ENCODE results near the gene ANGEL2.
A peak's percentile ranks its signal among the peaks of the same experiment; 100 is the strongest.
"Not testable (repeated sequence)": the region's sequence is repeated elsewhere in the genome, so short reads cannot be mapped to it uniquely, and the experiment has no call there.

ANGEL2 gene

DNA sequence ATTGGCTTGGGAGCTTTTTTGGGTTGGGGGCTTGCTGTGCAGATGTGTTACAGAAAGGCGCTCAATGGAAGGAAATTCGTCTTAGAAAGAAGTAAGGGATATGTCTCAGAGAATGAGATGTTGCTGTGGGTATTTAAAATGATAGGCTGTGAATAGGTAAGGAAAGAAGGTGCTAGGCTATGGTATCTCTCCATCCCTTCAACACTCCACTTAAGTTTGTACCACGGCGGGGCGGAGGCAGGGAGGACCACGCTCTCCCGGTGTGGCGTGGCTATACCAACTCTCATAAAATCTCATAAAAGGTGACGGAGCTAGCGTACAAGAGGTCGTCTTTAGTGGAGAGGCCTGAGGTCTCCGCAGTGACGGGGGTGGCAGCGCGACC, 35.1 kb upstream of the ANGEL2 start:
- TF ChIP-seq CTCF (IDR thresholded peaks at IDR 0.05; ENCODE audit: low read depth, low read length, missing control alignments) = no peak
- Histone ChIP-seq H3K27ac (peak overlapping the region; percentile 51), H3K27me3 (replicated peaks) (no peaks in the 10 kb centered on the region), H3K4me3 (ENCODE audit: low read depth, low read length) (peak overlapping the region; percentile 95), H3K36me3 (replicated peaks) (no peaks in the 10 kb centered on the region)
- in situ Hi-C loops (cut with HindIII; ENCODE audit: low pct_ligation_motif_present, low sequenced_read_pairs) = no loop called here
- no peak for DNase-seq

- Histone ChIP-seq H3K27ac (no peak overlapping the region), H3K27me3 (replicated peaks) (no peaks in the 10 kb centered on the region), H3K36me3 (replicated peaks) (no peaks in the 10 kb centered on the region), H3K4me3 (ENCODE audit: low read depth, low read length) (no peak overlapping the region)
- in situ Hi-C loops (cut with HindIII; ENCODE audit: low pct_ligation_motif_present, low sequenced_read_pairs) = no loop called here
- TF ChIP-seq CTCF (IDR thresholded peaks at IDR 0.05; ENCODE audit: low read depth, low read length, missing control alignments) = no peak
- no peak for DNase-seq
Measured at GRCh38 chr1:213049232-213049631, 33.6 kb upstream of the ANGEL2 start.

- H3K4me3 ChIP-seq (ENCODE audit: low read depth, low read length); DNase-seq; H3K36me3 ChIP-seq (replicated peaks); H3K27me3 ChIP-seq (replicated peaks); in situ Hi-C loops (cut with HindIII; ENCODE audit: low pct_ligation_motif_present, low sequenced_read_pairs); H3K27ac ChIP-seq: not testable (repeated sequence)
Measured at GRCh38 chr1:213045321-213046226, 29.9 kb upstream of the ANGEL2 start.

DNA sequence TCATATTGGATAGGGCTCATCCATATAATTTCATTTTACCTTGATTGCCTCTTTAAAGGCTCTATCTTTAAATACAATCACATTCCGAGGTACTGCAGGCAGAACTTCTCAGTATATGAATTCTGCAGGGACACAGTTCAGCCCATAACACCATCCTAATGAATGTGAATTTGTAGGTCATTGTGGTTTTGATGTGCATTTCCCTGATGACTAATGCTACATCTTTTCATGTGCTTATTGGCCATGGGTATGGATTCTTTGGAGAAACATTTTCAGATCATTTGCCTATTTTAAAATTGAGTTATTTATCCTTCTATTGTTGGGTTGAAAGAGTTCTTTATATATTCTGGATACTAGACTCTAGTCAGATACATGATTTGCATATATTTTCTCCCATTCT, 25.8 kb upstream of the ANGEL2 start:
- peak; percentile 60 for DNase-seq
- Histone ChIP-seq H3K27me3 (replicated peaks) (no peaks in the 10 kb centered on the region), H3K27ac (peak overlapping the region; percentile 30), H3K36me3 (replicated peaks) (no peaks in the 10 kb centered on the region), H3K4me3 (ENCODE audit: low read depth, low read length) (no peak overlapping the region)
- in situ Hi-C loops (cut with HindIII; ENCODE audit: low pct_ligation_motif_present, low sequenced_read_pairs) = no loop called here
- no peak for TF ChIP-seq CTCF (IDR thresholded peaks at IDR 0.05; ENCODE audit: low read depth, low read length, missing control alignments)

- no peak for DNase-seq
- Histone ChIP-seq H3K36me3 (replicated peaks) (no peaks in the 10 kb centered on the region), H3K27ac (no peak overlapping the region), H3K27me3 (replicated peaks) (no peaks in the 10 kb centered on the region), H3K4me3 (ENCODE audit: low read depth, low read length) (no peak overlapping the region)
- no peak for TF ChIP-seq CTCF (IDR thresholded peaks at IDR 0.05; ENCODE audit: low read depth, low read length, missing control alignments)
- in situ Hi-C loops (cut with HindIII; ENCODE audit: low pct_ligation_motif_present, low sequenced_read_pairs) = no loop called here
Measured at GRCh38 chr1:213035573-213035972, 19.9 kb upstream of the ANGEL2 start.

- in situ Hi-C loops (cut with HindIII; ENCODE audit: low pct_ligation_motif_present, low sequenced_read_pairs) = no loop called here
- Histone ChIP-seq H3K36me3 (replicated peaks) (no peaks in the 10 kb centered on the region), H3K4me3 (ENCODE audit: low read depth, low read length) (no peak overlapping the region), H3K27ac (no peak overlapping the region), H3K27me3 (replicated peaks) (no peaks in the 10 kb centered on the region)
- TF ChIP-seq CTCF (IDR thresholded peaks at IDR 0.05; ENCODE audit: low read depth, low read length, missing control alignments) = no peak
- DNase-seq = no peak
Measured at GRCh38 chr1:213034713-213035112, 19.0 kb upstream of the ANGEL2 start.
